ENCODE data around the gene PRKCE. TPM values are rescaled to one million over a fixed set of nuclear protein-coding genes. Genes with fewer than 3 reads are reported as not detected.

Gene PRKCE
- polyA plus RNA-seq, 2 donors, result 2.6 to 2.9 TPM

DNA sequence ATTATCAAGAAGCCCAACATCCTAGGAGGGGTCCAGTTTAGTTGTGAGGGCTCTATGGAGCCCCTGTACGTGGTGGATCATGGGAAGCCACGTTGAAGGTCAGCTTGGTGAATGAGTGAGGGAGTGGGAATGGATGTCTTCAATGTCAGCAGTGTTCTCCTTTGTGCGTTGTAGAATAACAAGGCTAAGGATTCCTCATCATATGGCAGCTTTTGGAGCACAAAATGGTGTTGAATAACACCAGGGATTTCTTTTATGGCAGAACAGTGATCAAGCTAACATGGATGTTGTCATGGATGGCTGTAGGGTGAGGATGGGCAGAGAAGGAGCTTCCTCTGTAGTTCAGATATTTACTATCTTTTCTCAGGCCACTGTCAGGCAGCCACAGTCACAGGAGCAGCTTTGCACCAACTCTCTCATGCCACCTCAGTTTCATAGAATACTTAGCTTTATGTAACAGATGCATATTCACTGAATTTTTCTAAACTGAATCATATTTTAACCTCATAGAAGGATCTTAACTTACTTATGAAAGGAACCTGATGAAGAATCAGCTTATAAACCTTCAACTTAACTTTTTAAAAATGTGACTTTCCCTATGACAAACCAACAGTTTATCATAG is 361.3 kb downstream of the PRKCE start:
- peaks cover 0 to 3% of the 10 kb centered on the region in 2 donors for H3K36me3 ChIP-seq (ENCODE audit: control insufficient read depth in 2 of 2, insufficient read depth in 2 of 2, low read length in 1 of 2)
- no peaks in the 10 kb centered on the region for H3K27me3 ChIP-seq (ENCODE audit: control insufficient read depth in 1 of 2, insufficient read depth in 2 of 2, low read length in 2 of 2)
- no peaks in the 10 kb centered on the region for H3K9me3 ChIP-seq (ENCODE audit: control insufficient read depth in 2 of 2, insufficient read depth in 1 of 2, low read depth in 1 of 2, low read length in 1 of 2)
- H3K4me1 ChIP-seq (ENCODE audit: control insufficient read depth in 2 of 2, insufficient read depth in 2 of 2, low read length in 1 of 2), result no peaks in the 10 kb centered on the region
- H3K4me3 ChIP-seq (ENCODE audit: low read depth in 1 of 2, low read length in 2 of 2), result no peak overlapping the region
- WGBS, 2 donors, result 60% methylated on average over 3 of the region's 3 CpGs
- no peak overlapping the region for H3K27ac ChIP-seq (ENCODE audit: low read depth in 2 of 2, low read length in 1 of 2)

DNA sequence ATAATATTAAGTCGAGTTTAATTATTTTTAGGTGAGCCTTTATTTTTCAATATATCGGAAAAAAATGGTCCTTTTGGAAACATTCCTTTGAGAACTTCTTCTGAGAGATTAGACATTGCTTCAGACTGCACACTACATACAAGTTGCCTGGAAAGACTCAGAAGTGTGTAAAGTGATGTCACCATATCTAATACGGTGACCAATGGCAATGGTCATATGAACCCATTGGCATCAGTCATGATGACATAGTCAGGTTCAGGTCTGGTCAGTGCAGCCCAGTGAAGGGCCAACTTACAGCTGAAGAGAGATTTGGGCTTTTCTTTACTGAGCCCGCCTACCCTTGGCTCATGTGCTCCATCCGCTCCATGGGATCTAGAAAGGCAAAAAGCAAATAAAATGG is 362.3 kb downstream of the PRKCE start:
- whole genome bisulfite sequencing, 2 donors, result 96 to 98% methylated on average over 5 of the region's 5 CpGs
- no peak overlapping the region for H3K4me3 ChIP-seq (ENCODE audit: low read depth in 1 of 2, low read length in 2 of 2)
- H3K9me3 ChIP-seq (ENCODE audit: control insufficient read depth in 2 of 2, insufficient read depth in 1 of 2, low read depth in 1 of 2, low read length in 1 of 2), result no peaks in the 10 kb centered on the region
- no peak overlapping the region for H3K27ac ChIP-seq (ENCODE audit: low read depth in 2 of 2, low read length in 1 of 2)
- no peaks in the 10 kb centered on the region for H3K27me3 ChIP-seq (ENCODE audit: control insufficient read depth in 1 of 2, insufficient read depth in 2 of 2, low read length in 2 of 2)
- no peaks in the 10 kb centered on the region for H3K4me1 ChIP-seq (ENCODE audit: control insufficient read depth in 2 of 2, insufficient read depth in 2 of 2, low read length in 1 of 2)
- peaks cover 0 to 3% of the 10 kb centered on the region in 2 donors for H3K36me3 ChIP-seq (ENCODE audit: control insufficient read depth in 2 of 2, insufficient read depth in 2 of 2, low read length in 1 of 2)

DNA sequence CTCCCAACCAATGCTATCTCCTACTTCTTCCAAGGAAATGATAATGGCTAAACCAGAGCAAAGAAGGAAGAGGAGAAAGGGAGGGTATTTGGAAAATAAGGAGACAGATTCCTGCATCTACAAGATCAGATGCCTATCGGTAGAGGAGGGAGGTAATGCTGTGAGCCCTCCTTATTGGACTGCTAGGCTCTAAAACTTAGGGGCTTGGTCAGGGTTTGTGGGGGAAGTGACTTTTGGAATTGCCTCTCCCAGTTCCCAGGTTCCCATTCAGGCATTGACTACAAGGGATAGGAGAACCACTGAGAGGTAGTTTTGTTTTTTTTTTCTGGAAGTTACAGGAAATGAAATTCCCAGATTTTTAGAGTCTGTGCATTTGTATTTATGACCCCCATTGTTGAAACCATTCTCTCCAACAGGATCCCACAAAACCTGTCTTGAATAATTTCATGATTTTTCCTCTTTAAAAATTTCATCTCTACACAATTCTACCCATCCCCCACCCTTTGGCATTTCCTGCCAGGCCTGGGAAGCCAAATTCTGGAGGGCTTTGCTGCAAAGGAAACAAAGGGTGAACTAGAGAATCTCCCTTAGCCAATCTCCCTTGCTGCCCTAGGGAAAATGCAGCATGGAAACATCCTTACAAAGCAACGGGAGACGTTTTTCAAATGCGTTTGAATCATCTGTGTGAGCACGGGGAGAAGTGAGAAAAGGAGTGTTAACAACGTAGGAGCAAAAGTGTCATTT is 363.6 kb downstream of the PRKCE start:
- peaks cover 0 to 3% of the 10 kb centered on the region in 2 donors for H3K36me3 ChIP-seq (ENCODE audit: control insufficient read depth in 2 of 2, insufficient read depth in 2 of 2, low read length in 1 of 2)
- peaks cover 0 to 2% of the 10 kb centered on the region in 2 donors for H3K9me3 ChIP-seq (ENCODE audit: control insufficient read depth in 2 of 2, insufficient read depth in 1 of 2, low read depth in 1 of 2, low read length in 1 of 2)
- WGBS, 2 donors, result 60 to 76% methylated on average over 6 of the region's 6 CpGs
- no peaks in the 10 kb centered on the region for H3K4me1 ChIP-seq (ENCODE audit: control insufficient read depth in 2 of 2, insufficient read depth in 2 of 2, low read length in 1 of 2)
- no peaks in the 10 kb centered on the region for H3K27me3 ChIP-seq (ENCODE audit: control insufficient read depth in 1 of 2, insufficient read depth in 2 of 2, low read length in 2 of 2)
- H3K27ac ChIP-seq (ENCODE audit: low read depth in 2 of 2, low read length in 1 of 2), result no peak overlapping the region
- no peak overlapping the region for H3K4me3 ChIP-seq (ENCODE audit: low read depth in 1 of 2, low read length in 2 of 2)

DNA sequence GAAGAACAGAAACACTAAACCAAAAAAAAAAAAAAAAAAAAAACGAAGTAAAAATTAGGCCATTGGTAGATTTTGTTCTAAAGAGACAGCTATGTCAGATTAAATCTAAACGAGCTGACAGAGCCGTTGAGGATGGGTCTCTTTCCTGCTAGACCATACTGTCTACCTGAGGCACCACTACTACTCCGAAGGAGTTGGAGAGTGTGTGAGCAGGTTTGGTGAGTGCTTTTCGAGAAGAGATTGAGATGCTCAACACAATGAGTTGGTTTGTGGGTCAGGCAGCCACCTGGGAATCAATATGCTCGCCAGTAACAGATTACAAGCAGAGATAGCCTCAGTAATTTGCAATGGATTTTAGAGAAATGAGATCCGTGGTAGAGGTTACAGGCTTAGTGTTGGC is 364.2 kb downstream of the PRKCE start:
- Histone ChIP-seq H3K27ac (ENCODE audit: low read depth in 2 of 2, low read length in 1 of 2) (peak overlapping the region in 1 of 2 donors; percentile 3), H3K4me3 (ENCODE audit: low read depth in 1 of 2, low read length in 2 of 2) (no peak overlapping the region), H3K27me3 (ENCODE audit: control insufficient read depth in 1 of 2, insufficient read depth in 2 of 2, low read length in 2 of 2) (no peaks in the 10 kb centered on the region), H3K9me3 (ENCODE audit: control insufficient read depth in 2 of 2, insufficient read depth in 1 of 2, low read depth in 1 of 2, low read length in 1 of 2) (peaks cover 0 to 2% of the 10 kb centered on the region in 2 donors), H3K36me3 (ENCODE audit: control insufficient read depth in 2 of 2, insufficient read depth in 2 of 2, low read length in 1 of 2) (peaks cover 0 to 3% of the 10 kb centered on the region in 2 donors), H3K4me1 (ENCODE audit: control insufficient read depth in 2 of 2, insufficient read depth in 2 of 2, low read length in 1 of 2) (no peaks in the 10 kb centered on the region)
- WGBS, 2 donors, result 72 to 74% methylated on average over 7 of the region's 7 CpGs

DNA sequence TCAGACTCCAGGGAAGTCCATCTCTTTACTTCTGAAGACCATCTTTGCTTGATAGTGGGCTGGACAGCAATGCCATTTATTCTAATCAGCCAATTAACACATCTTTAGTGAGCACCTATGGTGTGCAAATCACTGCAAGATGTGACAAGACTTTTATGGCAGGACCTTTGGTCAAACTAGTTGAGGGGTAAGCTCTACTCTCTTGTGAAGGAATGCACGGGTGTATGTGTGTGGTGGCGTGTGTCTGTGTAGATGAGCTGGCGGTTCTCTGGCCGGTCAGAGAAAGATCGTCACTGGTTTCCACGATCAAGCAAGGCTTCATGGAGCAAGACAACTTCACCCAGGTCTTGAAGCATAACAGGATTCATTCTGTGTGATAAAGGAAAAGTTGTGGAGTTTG is 364.6 kb downstream of the PRKCE start:
- Histone ChIP-seq H3K4me1 (ENCODE audit: control insufficient read depth in 2 of 2, insufficient read depth in 2 of 2, low read length in 1 of 2) (no peaks in the 10 kb centered on the region), H3K4me3 (ENCODE audit: low read depth in 1 of 2, low read length in 2 of 2) (no peak overlapping the region), H3K27ac (ENCODE audit: low read depth in 2 of 2, low read length in 1 of 2) (no peak overlapping the region), H3K36me3 (ENCODE audit: control insufficient read depth in 2 of 2, insufficient read depth in 2 of 2, low read length in 1 of 2) (peaks cover 0 to 6% of the 10 kb centered on the region in 2 donors), H3K27me3 (ENCODE audit: control insufficient read depth in 1 of 2, insufficient read depth in 2 of 2, low read length in 2 of 2) (no peaks in the 10 kb centered on the region), H3K9me3 (ENCODE audit: control insufficient read depth in 2 of 2, insufficient read depth in 1 of 2, low read depth in 1 of 2, low read length in 1 of 2) (peaks cover 0 to 2% of the 10 kb centered on the region in 2 donors)
- 97 to 99% methylated on average over 6 of the region's 6 CpGs for WGBS, 2 donors

DNA sequence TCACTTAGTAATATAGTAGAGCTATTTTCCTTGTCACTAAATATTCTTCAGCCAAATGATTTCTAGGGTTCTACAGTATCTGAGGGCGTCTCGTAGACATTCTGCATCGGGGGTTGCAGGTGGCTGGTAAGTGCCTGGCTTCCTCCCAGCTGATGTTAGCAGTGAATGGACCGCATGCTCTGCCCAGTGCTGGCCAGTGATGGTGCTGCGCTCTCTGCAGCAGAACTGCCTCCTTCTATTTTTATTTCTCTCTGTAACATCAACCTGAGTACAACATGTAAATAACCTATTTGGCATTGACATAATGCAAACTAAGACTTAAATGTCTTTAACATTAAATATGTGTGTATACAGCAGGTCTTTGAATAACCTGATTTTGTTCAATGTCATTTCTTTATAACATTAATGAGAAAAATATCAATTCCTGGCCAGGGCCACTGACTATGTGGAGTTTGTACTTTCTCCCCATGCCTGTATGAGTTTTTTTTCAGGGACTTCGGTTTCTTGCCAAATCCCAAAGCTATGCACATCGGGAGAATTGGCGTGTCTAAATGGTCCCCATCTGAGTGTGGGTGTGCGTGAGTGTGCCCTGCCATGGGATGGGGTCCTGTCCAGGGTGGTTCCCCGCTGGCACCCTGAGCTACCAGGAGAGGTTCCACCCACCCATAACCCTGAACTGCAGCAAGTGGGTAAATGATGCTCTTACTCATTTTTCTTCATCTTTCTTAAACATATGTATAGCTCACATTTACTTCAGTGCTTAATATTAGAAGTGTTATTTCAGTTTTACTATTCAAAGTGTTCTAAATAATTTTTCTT is 367.5 kb downstream of the PRKCE start:
- H3K27ac ChIP-seq (ENCODE audit: low read depth in 2 of 2, low read length in 1 of 2), result no peak overlapping the region
- H3K4me3 ChIP-seq (ENCODE audit: low read depth in 1 of 2, low read length in 2 of 2), result no peak overlapping the region
- no peaks in the 10 kb centered on the region for H3K4me1 ChIP-seq (ENCODE audit: control insufficient read depth in 2 of 2, insufficient read depth in 2 of 2, low read length in 1 of 2)
- 75 to 81% methylated on average over 10 of the region's 10 CpGs for WGBS, 2 donors
- H3K36me3 ChIP-seq (ENCODE audit: control insufficient read depth in 2 of 2, insufficient read depth in 2 of 2, low read length in 1 of 2), result peaks cover 3% of the 10 kb centered on the region in 2 donors
- no peaks in the 10 kb centered on the region for H3K27me3 ChIP-seq (ENCODE audit: control insufficient read depth in 1 of 2, insufficient read depth in 2 of 2, low read length in 2 of 2)
- H3K9me3 ChIP-seq (ENCODE audit: control insufficient read depth in 2 of 2, insufficient read depth in 1 of 2, low read depth in 1 of 2, low read length in 1 of 2), result peaks cover 0 to 2% of the 10 kb centered on the region in 2 donors

DNA sequence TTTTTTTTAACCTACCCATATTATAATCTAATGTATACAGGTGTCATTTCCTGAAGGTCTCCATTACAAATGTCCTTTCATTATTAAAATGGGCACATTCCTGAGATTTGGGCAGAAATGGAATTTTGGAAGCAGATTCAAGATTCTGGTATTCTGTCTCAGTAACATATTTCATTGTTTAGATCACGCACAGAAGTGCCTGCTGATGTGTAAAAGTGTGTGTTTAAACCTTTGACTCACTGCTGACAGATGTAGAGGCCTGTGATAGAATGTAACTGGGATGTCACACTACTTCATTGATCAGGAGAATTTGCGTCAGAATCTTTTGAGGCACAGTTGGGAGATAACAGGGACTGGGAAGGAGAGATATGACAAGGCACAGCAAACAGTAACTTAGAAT is 368.9 kb downstream of the PRKCE start:
- WGBS, 2 donors, result 97 to 99% methylated on average over 2 of the region's 2 CpGs
- H3K36me3 ChIP-seq (ENCODE audit: control insufficient read depth in 2 of 2, insufficient read depth in 2 of 2, low read length in 1 of 2), result peaks cover 3% of the 10 kb centered on the region in 2 donors
- no peaks in the 10 kb centered on the region for H3K27me3 ChIP-seq (ENCODE audit: control insufficient read depth in 1 of 2, insufficient read depth in 2 of 2, low read length in 2 of 2)
- no peaks in the 10 kb centered on the region for H3K4me1 ChIP-seq (ENCODE audit: control insufficient read depth in 2 of 2, insufficient read depth in 2 of 2, low read length in 1 of 2)
- peaks cover 0 to 2% of the 10 kb centered on the region in 2 donors for H3K9me3 ChIP-seq (ENCODE audit: control insufficient read depth in 2 of 2, insufficient read depth in 1 of 2, low read depth in 1 of 2, low read length in 1 of 2)
- H3K4me3 ChIP-seq (ENCODE audit: low read depth in 1 of 2, low read length in 2 of 2), result no peak overlapping the region
- H3K27ac ChIP-seq (ENCODE audit: low read depth in 2 of 2, low read length in 1 of 2), result no peak overlapping the region

DNA sequence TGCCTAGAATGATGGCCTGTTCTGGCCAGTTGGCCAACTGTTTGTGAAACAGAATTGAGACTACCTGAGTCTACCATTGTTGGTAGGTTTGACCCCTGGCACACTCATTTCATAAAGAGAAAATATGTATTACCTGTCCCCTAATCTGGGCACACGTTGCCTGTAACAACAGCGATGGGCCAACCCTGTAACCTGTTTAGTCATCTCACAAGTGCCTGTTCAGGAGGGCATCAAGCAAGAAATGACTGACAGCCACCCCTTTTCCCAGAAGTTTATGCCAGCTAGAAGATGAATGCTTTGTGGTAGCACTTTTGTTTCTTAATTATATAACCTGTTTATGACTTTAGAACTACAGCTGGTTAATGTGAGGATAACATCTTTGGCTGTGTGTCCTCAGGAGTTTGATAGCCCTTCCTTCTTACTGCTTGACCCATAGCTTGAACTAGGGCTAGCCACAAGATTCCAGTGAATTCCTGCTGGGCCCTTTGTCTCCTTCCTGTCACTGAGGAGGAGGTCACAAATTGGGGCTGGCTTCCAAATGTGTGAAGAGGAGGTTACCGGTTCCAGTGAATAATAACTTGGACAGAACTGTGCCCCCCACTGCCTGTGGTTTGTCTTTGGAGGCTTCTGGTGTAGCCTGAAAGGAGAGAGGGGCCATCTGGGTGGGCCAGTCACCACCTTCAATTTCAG is 371.8 kb downstream of the PRKCE start:
- peaks cover 0 to 2% of the 10 kb centered on the region in 2 donors for H3K9me3 ChIP-seq (ENCODE audit: control insufficient read depth in 2 of 2, insufficient read depth in 1 of 2, low read depth in 1 of 2, low read length in 1 of 2)
- peaks cover 3% of the 10 kb centered on the region in 2 donors for H3K36me3 ChIP-seq (ENCODE audit: control insufficient read depth in 2 of 2, insufficient read depth in 2 of 2, low read length in 1 of 2)
- no peaks in the 10 kb centered on the region for H3K4me1 ChIP-seq (ENCODE audit: control insufficient read depth in 2 of 2, insufficient read depth in 2 of 2, low read length in 1 of 2)
- H3K4me3 ChIP-seq (ENCODE audit: low read depth in 1 of 2, low read length in 2 of 2), result no peak overlapping the region
- no peak overlapping the region for H3K27ac ChIP-seq (ENCODE audit: low read depth in 2 of 2, low read length in 1 of 2)
- WGBS, 2 donors, result 79 to 86% methylated on average over 3 of the region's 3 CpGs
- H3K27me3 ChIP-seq (ENCODE audit: control insufficient read depth in 1 of 2, insufficient read depth in 2 of 2, low read length in 2 of 2), result no peaks in the 10 kb centered on the region

DNA sequence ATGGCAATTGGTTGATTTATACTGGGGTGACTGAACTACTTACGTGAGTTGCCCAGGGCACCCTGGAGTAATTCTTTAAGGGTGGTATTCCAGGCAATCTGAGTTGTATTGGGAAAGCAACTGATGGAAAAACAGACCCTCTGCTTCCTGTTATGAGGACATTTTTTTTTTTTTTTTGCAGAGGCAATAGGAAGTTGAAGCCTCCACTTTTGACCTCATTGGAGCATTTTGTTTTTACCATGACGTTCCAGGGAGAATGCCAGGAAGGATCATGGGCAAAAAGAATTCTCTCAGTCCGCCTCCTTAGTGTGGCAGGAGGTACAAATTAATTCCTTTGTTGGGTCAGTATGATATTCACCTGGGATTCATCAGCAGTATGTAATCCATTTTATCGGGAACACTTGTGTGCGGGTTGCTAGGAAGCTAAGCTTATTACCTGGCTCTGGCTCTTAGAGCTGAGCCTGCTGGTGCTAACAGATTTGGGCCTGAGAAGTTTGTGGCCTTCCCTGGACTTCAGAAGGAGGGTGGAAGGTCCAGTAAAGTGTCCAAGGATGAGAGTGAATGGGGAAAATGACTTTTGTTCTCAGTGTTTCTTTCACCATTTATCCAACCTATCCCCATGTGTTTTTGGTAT is 372.8 kb downstream of the PRKCE start:
- Histone ChIP-seq H3K4me3 (ENCODE audit: low read depth in 1 of 2, low read length in 2 of 2) (no peak overlapping the region), H3K4me1 (ENCODE audit: control insufficient read depth in 2 of 2, insufficient read depth in 2 of 2, low read length in 1 of 2) (no peaks in the 10 kb centered on the region), H3K9me3 (ENCODE audit: control insufficient read depth in 2 of 2, insufficient read depth in 1 of 2, low read depth in 1 of 2, low read length in 1 of 2) (peaks cover 0 to 2% of the 10 kb centered on the region in 2 donors), H3K27me3 (ENCODE audit: control insufficient read depth in 1 of 2, insufficient read depth in 2 of 2, low read length in 2 of 2) (no peaks in the 10 kb centered on the region), H3K36me3 (ENCODE audit: control insufficient read depth in 2 of 2, insufficient read depth in 2 of 2, low read length in 1 of 2) (peaks cover 3% of the 10 kb centered on the region in 2 donors), H3K27ac (ENCODE audit: low read depth in 2 of 2, low read length in 1 of 2) (no peak overlapping the region)
- WGBS, 2 donors, result 83 to 88% methylated on average over 5 of the region's 5 CpGs

Measured in esophagus (tissue), 2 donors.